ENCODE measurements around the gene ZNF683.

The ZNF683 gene

DNA sequence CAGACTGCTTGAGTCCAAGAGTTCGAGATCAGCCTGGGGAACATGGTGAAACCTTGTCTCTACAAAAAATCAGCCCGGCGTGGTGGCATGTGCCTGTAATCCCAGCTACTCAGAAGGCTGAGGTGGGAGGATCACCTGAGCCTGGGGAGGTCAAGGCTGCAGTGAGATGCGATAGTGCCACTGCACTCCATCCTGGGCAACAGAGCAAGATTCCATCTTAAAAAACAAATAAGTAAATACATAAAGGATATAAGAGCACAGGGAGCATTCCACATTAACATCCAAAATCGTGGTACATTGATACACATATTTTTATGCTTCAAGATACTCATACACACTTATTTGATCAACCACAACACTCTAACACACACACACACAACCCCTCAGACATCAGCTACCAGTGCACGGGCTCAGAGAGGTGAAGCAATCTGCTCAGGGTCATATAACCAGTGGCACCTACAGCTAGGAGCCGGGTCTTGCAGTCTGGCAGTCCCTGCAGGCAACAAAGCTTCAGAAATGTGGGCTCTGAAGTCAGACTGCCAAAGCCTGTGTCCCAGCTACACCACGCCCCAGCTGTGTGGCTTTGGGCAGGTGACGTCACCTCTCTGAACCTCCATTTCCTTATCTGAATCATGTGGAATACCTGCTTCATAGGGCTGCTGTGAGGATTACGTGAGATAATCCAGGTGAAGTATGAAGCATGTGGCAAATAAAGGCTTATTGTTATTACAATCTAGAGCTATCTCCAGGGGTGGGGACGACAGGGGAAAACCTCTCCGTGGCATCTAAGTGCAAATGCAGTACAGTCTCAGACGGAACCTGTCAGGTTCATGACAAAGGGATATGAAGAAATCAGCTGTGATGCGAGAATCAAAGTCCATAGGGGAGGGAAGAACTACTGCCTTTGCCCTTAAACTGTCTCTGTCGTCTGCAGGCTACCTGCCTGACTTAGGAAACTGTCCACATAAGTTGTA is 13.9 kb downstream of the ZNF683 start:
- peak; percentile 28 to 66 (median 45) for DNase-seq (ENCODE audit: low read depth in 3 of 3)

DNA sequence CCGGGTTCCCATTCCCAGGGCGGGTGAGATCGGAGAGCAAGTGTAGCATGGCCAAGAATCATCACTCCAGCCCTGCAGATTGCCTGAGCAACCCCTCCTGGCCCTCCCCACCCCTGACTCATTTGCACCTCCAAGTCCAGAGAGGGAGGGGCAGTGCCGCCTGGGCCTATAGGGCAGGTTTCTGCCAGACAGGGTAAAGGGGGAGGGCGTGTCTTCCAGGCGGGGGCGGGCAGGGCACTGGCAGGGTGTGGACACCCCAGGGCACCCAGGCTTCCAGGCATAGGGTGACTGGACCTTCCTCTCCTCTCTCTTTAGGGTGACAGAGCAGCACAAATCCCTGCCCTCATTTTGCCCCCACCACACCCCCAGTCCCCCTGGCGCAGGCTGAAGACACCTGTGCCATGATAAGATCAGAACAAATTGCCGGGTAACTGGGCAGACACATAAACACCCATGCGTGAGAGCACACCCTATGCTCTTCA is 15.4 kb downstream of the ZNF683 start:
- DNase-seq (ENCODE audit: low read depth in 3 of 3): no peak

DNA sequence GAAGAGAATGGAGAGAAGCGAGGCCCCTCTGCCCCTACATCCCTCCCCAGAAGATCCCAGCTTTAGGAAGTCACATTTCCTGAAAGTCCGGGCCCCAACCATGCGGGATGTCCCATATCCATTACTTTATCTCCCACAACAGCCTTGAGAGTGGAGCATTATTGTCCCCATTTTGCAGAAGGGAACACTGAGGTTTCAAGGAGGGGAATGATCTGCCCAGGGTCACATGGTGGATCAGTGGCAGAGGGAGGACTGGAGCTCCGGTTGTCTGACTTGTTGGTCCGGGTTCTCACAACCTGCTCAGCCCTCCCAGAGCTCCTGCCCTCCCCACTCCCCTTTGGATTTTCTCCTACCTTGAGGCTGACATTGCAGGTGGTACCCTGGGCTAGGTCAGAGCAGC is 16.4 kb downstream of the ZNF683 start:
- DNase-seq (ENCODE audit: low read depth in 3 of 3): no peak

DNA sequence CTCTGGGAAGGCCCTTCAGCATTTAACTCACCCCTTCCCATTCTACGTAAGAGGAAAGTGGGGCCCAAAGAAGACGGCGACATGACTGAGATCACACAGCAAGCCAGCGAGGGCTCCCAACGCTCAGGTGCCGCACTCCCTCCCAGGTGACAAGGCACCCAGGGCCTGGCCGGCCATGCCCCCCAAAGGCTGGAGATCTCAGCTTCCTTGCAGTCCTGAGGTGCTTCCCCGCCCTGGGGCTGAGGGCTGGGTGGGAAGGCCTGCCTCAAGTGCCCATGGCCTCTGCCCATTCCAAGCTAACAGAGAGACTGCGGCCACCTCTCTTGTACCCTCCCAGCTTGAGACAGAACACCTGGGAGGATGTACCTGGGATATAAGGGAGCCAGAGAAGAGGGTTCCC is 17.6 kb downstream of the ZNF683 start:
- DNase-seq (ENCODE audit: low read depth in 3 of 3): no peak

DNA sequence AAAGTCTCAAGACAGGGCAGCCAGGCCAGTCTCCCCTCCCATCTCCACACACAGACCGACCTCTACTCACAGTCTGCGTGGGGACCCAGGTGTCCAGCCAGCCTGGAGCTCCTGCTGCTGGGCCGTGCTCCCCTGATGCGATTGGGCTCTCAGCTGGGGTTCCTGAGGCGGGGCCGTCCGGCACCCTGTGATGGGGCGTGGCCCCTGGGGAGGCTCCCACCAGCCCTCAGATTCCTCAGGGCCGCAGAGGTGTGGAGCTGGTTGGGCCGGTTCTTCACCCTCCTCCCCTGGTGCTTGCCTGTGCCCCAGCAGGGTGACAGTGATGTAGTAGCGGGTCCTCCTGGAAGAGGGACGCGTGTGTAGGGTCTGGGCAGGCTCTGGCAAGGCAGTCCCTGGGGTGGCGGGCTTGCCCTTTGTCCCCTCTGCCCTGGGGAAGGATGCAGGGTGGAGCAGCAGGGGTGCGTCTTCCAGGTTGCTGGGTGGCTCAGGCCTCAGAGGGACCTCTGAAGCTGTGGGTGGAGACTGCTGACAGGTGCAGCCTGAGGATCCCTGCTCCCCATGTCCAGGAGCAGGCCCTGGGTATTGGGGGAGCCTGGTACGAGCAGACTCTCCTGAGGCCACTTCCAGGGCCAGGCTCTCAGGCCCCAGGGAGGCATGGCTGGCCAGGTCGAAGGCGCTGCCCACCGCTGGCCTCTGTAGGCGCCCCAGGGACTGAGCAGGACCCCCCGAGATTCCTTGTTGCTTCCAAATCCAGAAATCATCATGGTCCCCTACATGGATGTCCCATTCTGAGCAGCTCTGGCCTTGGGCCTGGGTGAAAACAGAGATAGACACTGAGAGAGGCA is 18.4 kb downstream of the ZNF683 start, which contains the start of gene CRYBG2:
Gene CRYBG2, minus strand, starts transcription at position 155 of the 845 bp plus-strand sequence. CDS start 7,473 bp downstream, outside the sequence.
- DNase-seq (ENCODE audit: low read depth in 3 of 3): no peak

DNA sequence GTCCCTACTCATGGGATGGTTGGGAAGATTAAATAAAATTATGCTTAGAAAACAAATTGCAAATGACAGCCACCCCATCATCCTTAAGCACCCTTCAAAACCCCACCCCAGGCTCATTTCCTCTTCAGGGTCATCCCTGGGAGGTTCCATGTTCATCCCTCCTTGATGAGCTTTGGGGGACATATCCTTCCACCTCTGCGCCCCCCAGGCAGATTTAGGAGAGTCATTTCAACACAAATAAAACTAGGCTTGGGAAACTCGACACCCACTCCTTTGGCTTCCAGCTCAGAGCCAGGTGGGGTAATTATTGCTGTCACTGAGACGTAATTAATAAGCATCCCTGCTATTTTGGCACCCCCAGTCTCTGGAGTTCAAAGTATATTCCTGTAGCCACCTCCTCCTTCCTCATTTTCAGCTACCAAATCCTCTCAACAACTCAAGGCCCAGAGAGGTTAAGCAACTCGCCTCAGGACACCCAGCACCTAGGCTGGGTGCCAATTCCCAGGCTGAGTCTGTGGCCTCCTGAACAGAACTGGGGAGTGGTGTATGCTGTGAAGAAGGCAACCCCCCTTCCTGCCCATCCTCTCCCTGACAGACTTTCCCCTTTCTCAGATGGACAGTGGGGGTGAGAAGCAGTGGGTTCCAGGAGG is 19.2 kb downstream of the ZNF683 start:
- no peak for DNase-seq (ENCODE audit: low read depth in 3 of 3)

DNA sequence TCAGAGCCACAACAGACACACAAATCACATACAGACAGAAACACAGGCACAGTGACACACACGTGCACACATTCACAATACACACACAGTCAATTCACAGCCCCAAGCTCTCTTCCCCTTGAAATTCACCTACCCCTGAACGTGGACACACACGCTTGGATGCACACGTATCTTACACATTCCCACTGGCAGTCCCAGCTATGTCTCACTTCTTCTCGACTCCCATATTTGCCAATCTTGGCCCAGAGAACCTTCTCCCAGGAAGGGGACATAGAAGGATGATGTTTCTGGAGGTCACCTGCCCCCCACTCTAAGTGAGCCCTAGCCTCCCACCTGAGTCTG is 20.2 kb downstream of the ZNF683 start:
- DNase-seq (ENCODE audit: low read depth in 3 of 3): no peak

DNA sequence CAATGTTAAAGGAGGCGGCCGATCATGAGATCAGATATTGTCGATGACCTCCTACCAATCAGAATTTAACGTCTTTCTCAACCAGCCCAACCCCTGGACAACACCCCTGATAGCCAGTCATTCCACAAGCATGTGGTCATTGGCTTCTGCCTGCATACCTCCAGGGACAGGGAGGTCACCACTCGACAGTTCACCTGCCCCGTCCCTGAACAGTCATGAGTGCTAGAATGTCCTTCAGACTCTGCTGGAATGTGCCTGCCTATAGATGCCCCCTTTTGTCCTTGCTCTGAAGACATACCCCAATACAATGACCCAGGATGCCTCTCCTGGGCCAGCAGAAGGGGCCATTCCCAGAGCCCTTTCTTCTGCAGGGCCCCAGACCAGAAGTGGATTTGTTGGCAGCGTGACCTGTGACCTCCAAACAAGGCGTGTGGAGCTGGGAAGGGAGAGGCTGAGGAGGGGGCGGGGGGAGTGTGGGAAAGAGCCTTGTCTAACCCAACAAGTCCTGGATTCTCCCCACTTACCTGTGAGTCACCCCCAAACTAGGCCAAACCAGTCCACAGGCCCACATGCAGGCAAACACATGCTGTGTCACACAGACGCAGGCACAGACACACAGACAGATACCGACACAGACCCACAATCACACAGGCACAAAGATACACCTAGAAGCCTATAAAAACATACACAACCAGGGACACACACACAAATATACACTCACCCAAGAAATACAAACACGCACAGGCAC is 20.8 kb downstream of the ZNF683 start:
- no peak for DNase-seq (ENCODE audit: low read depth in 3 of 3)

DNA sequence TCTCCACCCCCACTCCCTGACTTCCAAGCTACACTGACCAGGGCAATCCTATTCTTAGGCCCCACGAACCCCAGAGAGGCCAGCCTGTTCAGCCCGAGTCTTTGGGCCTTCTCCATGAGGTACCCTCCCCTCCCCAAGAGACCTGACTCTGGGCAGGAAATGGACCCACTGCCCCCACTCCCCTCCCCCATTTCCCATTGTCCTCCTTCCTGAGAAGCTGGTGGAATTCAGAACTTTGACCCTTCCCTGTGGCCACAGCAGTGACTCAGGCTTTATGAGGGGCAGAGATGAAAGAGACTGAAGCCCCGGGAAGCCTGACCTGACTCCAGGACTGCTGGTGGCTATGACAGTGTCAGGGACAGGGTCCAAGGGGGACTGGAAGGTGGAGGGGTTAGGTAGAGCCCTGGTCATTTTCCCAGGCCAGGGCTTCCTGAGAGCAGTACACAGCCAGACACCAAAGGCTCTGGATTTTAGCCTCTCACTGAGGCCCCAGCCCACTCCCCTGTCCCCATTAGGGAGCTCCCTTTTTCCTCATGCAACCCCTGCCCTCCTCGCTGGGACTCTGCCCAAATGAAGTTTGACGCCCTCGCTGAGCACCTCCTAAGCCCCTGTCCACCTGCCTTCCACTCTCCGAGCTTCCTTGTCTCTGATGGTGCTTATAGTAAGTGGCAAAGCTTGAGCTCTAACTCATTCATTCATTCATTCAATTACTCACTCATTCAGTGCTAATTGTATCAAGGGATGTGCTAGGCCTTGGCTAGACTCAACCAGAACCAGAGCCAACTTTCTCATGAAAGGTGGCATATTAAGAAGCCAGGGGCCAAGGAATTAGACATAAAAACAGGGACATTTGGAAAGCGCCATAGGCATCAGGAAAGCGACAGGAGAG is 21.6 kb downstream of the ZNF683 start:
- no peak for DNase-seq (ENCODE audit: low read depth in 3 of 3)

DNA sequence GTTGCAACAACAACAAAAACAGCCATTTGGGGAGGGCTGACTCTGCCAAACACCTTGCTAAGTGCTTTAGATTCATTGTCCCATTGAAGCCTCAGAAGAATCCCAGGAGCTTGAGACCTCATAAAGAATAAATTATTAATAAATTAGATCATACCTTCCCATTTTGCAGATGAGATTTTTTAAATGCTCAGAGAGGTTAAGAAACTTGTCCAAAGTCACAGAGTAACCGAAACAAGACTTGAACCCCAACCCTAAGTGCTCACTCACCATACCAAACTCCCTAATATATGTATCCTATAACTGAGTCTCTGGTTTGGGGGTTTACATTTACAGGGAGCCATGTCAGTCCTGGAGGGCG is 22.2 kb downstream of the ZNF683 start:
- no peak for DNase-seq (ENCODE audit: low read depth in 3 of 3)

DNA sequence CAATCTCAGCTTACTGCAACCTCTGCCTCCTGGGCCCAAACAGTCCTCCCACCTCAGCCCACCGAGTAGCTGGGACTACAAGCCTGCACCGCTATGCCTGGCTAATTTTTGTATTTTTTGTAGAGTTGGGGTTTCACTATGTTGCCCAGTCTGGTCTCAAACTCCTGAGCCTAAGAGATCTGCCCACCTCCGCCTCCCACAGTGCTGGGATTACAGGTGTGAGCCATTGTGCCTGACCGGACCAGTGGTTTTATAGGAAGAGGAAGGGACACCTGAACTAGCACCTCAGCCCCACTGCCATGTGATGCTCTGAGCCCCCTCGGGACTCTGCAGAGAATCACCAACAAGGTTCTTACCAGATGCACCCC is 22.7 kb downstream of the ZNF683 start:
- DNase-seq (ENCODE audit: low read depth in 3 of 3): no peak

DNA sequence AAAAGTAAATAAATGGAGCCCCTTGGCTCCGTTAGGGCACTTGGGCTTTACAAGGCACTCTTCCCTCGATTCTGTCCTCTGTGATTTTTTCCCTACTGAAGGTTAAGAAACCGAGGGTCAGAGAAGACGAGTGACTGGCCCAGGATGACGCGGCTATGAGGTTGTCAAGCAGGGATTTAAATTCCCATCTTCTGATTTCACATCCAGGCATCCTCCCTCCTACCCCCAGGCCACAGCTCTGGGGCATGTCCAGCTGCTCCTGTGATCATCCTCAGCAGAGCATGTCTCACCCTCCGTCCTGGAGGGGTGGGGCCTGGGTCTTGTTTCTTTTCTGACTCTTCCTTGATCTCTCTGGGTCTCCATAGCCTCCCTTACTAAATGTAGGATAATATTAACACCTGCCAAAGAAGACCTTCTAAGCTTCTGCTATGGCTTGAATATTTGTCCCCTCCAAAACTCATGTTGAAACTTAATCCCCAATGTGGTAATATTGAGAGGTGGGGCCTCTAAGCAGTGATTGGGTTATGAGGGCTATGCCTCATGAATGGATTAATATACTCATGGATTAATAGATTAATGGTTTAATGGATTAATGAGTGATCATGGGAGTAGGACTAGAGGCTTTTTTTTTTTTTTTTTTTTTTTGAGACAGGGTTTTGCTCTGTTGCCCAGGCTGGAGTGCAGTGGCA is 23.2 kb downstream of the ZNF683 start:
- DNase-seq (ENCODE audit: low read depth in 3 of 3): no peak

DNA sequence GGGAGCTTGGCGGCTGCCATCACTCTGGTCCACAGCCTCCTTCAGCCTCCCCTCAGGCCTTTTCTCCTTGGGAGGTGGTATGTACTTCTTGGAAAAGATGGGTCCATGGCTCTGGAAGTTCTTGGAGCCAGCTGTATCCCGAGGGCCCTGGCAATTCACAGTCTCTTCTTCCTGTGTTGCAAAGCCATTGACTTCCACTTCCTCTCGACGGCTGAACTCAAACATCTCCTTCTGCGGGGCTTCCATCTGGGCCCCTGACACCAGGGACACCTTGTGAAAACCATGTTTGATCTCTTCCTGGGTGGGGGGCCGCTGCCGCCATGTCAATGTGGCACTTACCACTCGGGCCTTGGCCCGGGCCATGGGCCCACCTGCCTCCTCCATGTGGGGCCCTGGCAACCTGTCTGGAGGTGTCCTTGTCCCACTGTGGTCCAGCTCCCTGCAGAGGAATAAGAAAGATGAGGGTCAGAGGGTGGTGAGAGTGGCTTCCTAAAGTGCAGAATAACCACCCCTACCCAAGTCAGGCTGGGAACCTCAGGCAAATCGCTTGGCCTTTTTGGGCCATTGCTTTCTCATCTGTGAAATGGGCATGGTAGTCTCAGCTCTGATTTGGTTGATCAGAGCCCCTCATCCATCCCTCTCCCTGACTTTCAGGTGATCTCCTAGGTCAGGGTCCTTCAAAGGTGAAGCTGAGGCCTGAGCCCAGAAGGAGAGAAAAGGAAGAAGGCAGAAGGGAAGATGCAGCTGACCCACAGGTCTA is 26.1 kb downstream of the ZNF683 start:
- no peak for DNase-seq (ENCODE audit: low read depth in 3 of 3)

DNA sequence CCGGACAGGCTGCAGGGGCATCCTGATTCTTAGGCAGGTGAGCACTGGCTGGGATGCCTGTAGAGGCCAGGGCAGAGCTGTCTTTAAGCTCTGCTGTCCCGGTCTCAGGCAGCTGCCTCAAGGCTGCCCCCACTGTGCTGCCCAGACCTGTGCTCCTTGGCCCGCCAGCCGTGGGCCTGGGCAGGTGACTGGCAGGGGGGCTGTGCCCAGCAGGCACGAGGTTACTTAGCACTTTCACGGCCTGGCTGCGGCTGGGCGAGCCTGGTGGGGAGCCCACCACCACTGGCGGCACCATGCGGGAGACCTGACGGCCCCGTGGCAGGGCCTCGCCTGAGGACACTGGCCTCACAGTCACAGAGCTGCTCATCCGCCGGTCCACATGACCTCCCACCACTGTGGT is 26.8 kb downstream of the ZNF683 start:
- DNase-seq (ENCODE audit: low read depth in 3 of 3): no peak

DNA sequence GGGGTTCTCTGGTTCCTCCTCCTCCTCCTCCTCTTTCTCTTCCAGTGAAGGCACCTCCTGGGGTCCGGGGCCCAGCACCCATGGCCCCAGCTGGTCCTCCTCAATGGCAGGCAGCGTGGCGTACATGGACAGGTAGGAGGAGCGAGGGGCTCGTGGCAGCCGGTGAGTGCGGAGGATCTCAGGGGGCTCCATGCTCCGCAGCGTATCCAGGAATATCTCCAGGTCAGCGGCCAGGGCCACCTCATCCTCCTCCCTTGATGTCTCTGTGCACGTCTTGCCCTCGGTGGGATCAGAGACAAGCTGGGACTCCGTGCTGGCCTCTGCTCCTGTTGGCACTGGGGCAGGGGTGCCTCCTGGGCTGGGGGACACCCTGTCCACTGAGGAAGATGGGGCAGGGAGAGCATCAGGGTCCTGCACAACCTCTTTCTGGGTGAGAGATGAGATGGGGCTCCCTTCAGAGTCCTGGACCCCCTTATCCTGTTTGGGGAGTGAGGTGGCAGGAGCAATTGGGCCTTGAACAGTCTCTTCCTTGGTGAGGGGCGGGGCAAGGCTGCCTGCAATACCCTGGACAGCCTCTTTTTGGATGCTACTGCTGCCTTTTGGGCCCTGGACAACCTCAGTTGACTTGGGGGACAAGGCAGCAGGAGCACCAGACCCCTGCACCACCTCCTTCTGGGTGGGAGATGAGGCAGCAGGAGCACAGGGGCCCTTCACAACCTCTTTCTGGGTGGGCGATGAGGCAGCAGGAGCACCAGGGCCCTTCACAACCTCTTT is 28.2 kb downstream of the ZNF683 start:
- DNase-seq (ENCODE audit: low read depth in 3 of 3): no peak

DNA sequence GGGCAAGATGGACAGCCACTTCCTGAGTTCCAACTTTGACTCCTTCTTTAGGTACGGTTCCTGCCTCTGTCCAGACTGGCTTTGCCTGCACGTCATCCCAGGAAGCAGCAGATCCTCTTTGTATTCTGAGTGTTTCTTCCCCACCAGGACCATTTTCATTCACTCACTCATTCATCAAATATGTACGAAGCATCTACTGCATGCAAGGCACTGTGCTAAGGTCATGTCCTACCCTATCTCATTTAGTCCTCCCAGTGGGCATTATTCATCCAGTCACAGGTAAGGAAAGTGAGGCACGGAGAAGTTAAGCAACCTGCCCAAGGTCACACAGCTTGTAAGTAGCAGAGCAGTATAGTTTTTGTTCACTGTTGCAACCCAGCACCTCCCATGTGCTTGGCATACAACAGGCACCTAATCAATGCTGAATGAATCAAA is 32.5 kb downstream of the ZNF683 start:
- no peak for DNase-seq (ENCODE audit: low read depth in 3 of 3)

DNA sequence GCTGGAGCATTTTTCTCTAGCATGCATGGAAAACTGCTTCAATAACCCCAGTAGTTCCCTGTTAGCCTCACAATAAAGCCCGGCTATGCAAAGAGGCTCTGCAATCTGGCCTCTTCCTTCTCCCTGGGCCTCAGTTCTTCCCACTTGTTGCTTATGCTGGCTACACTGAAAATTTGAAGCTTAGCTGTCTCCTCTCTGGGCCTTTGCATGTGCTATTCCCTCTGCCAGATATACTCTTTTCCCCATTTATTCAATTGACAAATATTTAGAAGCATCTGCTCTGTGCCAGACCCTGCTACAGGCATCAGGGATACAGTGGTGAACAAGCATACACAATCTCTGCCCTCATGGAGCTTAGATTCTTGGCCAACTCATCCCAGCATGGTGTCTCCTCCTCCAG is 33.9 kb downstream of the ZNF683 start:
- DNase-seq (ENCODE audit: low read depth in 3 of 3): no peak

DNA sequence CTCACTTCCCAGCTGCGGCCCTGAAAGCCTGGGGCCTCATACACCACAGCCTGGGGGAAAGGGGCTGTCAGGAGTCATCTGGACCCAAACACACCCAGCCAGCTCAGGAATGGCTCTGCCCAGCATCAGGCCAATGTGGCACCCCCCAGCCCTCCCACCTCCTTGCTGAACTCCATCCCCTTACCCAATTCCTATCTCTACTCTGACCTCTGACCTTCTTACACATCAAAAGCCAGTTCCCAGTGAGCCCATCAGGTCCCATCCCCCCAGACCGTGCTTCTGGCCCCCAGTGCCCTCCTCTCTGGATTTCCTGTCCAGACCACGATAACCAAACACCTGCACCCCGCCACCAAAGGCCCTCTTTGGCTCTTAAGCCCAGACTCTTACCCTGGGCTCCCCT is 34.9 kb downstream of the ZNF683 start:
- DNase-seq (ENCODE audit: low read depth in 3 of 3): no peak

Data from stimulated activated CD4-positive, alpha-beta T cell treated with anti-CD3 and anti-CD28 coated beads, TNF-alpha, amount 100 ng/mL, for 24 hours (primary cell).